Measurements from ENCODE around the gene CETN3. TPM values are rescaled to one million over a fixed set of nuclear protein-coding genes. Genes with fewer than 3 reads are reported as not detected.
A peak's percentile ranks its signal among the peaks of the same experiment; 100 is the strongest.

Gene CETN3
- total and polyA plus RNA-seq, 5 donors = 17.6 to 37.8 (median 23.5) TPM

GRCh38 chr5:90408571-90409317, 812 bp downstream of the CETN3 start:
- no peak for ATAC-seq
- intact Hi-C loops (cut with DNase I) = no loop called here
- Histone ChIP-seq H3K4me3 (ENCODE audit: low read length) (peak overlapping the region; percentile 59), H3K4me1 (ENCODE audit: control insufficient read depth, insufficient read depth, low read length) (no peaks in the 10 kb centered on the region), H3K9me3 (ENCODE audit: control insufficient read depth, low read length) (no peaks in the 10 kb centered on the region), H3K27ac (ENCODE audit: low read length) (peak overlapping the region; percentile 94), H3K27me3 (ENCODE audit: control insufficient read depth, insufficient read depth) (no peaks in the 10 kb centered on the region)
- no peak for DNase-seq
- 16% methylated on average over 14 of the region's 14 CpGs for WGBS

- DNase-seq (no peak), ATAC-seq (no peak)
- intact Hi-C loops (cut with DNase I) = no loop called here
- H3K27ac ChIP-seq (ENCODE audit: low read length) = no peak overlapping the region
- no peak overlapping the region for H3K4me3 ChIP-seq (ENCODE audit: low read length)
- H3K27me3 ChIP-seq (ENCODE audit: control insufficient read depth, insufficient read depth) = no peaks in the 10 kb centered on the region
- no peaks in the 10 kb centered on the region for H3K4me1 ChIP-seq (ENCODE audit: control insufficient read depth, insufficient read depth, low read length)
- H3K9me3 ChIP-seq (ENCODE audit: control insufficient read depth, low read length) = no peaks in the 10 kb centered on the region
Observed at GRCh38 chr5:90406466-90406865, 3.1 kb downstream of the CETN3 start.

DNA sequence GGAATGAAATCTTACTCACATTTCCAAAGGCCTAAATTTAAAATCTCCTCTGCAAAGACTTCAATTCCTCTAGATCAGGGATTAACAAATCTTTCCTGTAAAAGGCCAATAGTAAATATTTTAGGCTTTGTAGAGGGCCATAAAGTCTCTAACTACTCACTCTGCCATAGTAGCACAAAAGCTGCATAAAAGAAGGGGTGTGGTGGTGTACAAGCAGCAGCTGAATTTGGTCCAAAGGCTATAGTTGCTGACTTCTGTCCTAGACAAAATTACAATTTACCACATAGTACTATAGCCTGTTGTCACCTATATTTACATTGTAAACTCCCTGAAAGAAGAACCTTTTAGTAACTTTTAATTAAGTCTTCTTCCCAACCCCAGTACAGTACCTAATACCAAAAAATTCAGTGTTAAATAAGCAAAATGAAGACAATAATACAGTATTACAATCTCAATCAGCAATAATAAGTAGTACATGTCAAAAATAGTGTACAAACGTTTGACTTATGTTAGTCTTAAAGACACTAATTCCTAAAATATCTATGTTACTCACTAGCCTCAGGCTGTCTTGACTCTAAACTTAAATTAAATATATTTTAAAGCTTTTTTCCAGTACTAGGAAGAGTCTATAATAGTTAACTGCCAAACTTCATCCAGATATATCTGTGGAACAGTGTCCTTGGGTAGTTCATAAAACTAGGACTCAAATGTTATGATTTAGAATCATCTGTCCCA, 6.9 kb downstream of the CETN3 start:
- Histone ChIP-seq H3K4me3 (ENCODE audit: low read length) (no peak overlapping the region), H3K27ac (ENCODE audit: low read length) (no peak overlapping the region), H3K4me1 (ENCODE audit: control insufficient read depth, insufficient read depth, low read length) (no peaks in the 10 kb centered on the region), H3K27me3 (ENCODE audit: control insufficient read depth, insufficient read depth) (no peaks in the 10 kb centered on the region), H3K9me3 (ENCODE audit: control insufficient read depth, low read length) (no peaks in the 10 kb centered on the region)
- DNase-seq (no peak), ATAC-seq (no peak)
- intact Hi-C loops (cut with DNase I) = no loop called here
- 80% methylated on average over 1 of the region's 1 CpG for WGBS

DNA sequence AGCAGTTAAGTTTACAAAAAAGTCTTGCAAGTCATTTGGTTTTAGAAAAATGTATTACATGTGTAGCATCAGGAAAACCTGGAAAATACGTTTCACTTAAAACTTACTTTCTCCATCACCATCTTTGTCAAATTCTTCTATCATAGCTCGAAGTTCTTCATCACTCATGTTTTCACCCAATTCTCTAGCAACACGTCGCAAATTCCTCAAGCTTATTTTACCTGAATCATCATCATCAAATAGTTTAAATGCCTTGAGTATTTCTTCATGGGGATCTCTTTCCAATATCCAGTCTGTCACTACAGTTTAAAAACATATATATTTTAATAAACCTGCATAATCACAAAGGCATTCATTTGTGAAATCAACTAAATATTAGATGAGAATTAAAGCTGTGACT, 10.3 kb downstream of the CETN3 start:
- ATAC-seq = no peak
- WGBS = 96% methylated on average over 4 of the region's 4 CpGs
- intact Hi-C loops (cut with DNase I) = no loop called here
- DNase-seq = no peak
- Histone ChIP-seq H3K27me3 (ENCODE audit: control insufficient read depth, insufficient read depth) (no peaks in the 10 kb centered on the region), H3K27ac (ENCODE audit: low read length) (no peak overlapping the region), H3K4me1 (ENCODE audit: control insufficient read depth, insufficient read depth, low read length) (no peaks in the 10 kb centered on the region), H3K4me3 (ENCODE audit: low read length) (no peak overlapping the region), H3K9me3 (ENCODE audit: control insufficient read depth, low read length) (no peaks in the 10 kb centered on the region)

DNA sequence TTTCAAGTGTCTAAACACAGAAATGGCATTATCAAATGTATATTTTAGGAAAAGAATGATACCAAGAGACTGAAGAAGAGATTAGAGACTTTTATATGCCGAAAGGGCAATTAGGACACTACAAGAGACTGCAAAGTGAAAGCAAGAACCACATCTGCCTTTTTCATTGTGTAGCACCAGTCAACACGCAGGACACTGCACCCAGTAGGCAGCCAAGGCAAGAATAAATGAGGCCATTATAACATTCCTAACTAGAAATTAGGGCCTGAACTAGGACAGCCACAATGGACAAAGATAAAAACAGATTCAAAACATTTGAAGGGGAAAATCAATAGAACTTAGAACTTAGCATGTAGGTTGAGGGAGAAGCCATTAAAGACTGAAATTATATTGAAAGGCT, 10.8 kb downstream of the CETN3 start:
- Histone ChIP-seq H3K27ac (ENCODE audit: low read length) (no peak overlapping the region), H3K9me3 (ENCODE audit: control insufficient read depth, low read length) (no peaks in the 10 kb centered on the region), H3K27me3 (ENCODE audit: control insufficient read depth, insufficient read depth) (no peaks in the 10 kb centered on the region), H3K4me1 (ENCODE audit: control insufficient read depth, insufficient read depth, low read length) (no peaks in the 10 kb centered on the region), H3K4me3 (ENCODE audit: low read length) (no peak overlapping the region)
- no peak for ATAC-seq
- DNase-seq = no peak
- intact Hi-C loops (cut with DNase I) = no loop called here
- 80% methylated on average over 2 of the region's 2 CpGs for WGBS

- intact Hi-C loops (cut with DNase I) = no loop called here
- Histone ChIP-seq H3K27me3 (ENCODE audit: control insufficient read depth, insufficient read depth) (no peaks in the 10 kb centered on the region), H3K4me1 (ENCODE audit: control insufficient read depth, insufficient read depth, low read length) (no peaks in the 10 kb centered on the region), H3K27ac (ENCODE audit: low read length) (no peak overlapping the region), H3K9me3 (ENCODE audit: control insufficient read depth, low read length) (no peaks in the 10 kb centered on the region), H3K4me3 (ENCODE audit: low read length) (no peak overlapping the region)
- no peak for ATAC-seq
- WGBS = 99% methylated on average over 2 of the region's 2 CpGs
- no peak for DNase-seq
Observed at GRCh38 chr5:90395005-90395404, 14.6 kb downstream of the CETN3 start.

- no peak overlapping the region for H3K27ac ChIP-seq (ENCODE audit: low read length)
- no peak overlapping the region for H3K4me3 ChIP-seq (ENCODE audit: low read length)
- intact Hi-C loops (cut with DNase I) = no loop called here
- ATAC-seq (no peak), DNase-seq (no peak)
- 52% methylated on average over 3 of the region's 3 CpGs for WGBS
- no peaks in the 10 kb centered on the region for H3K27me3 ChIP-seq (ENCODE audit: control insufficient read depth, insufficient read depth)
- H3K4me1 ChIP-seq (ENCODE audit: control insufficient read depth, insufficient read depth, low read length) = no peaks in the 10 kb centered on the region
- no peaks in the 10 kb centered on the region for H3K9me3 ChIP-seq (ENCODE audit: control insufficient read depth, low read length)
Observed at GRCh38 chr5:90390928-90391327, 18.6 kb downstream of the CETN3 start.

DNA sequence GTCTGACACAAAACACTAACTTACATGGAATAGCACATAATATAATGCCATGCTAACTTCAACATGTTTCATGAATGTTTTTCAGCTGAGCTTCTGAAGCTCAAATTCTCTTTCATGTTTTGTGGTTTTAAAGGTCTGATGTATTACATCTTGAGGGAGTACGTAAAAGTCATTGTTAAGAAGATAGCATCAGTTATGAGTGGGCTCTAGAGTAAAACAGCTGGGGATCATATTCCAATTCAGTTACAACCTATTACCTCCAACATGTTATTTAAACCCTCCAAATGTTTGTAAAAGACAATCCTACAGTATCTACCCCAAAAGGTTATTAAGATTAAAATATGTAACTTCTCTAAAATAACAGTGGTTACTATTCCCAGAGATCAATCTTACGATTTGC, 19.2 kb downstream of the CETN3 start:
- H3K27me3 ChIP-seq (ENCODE audit: control insufficient read depth, insufficient read depth) = no peaks in the 10 kb centered on the region
- intact Hi-C loops (cut with DNase I) = no loop called here
- 92% methylated on average over 2 of the region's 2 CpGs for WGBS

GRCh38 chr5:90387508-90387907, 22.0 kb downstream of the CETN3 start:
- H3K4me3 ChIP-seq (ENCODE audit: low read length) = no peak overlapping the region
- H3K4me1 ChIP-seq (ENCODE audit: control insufficient read depth, insufficient read depth, low read length) = no peaks in the 10 kb centered on the region
- no peaks in the 10 kb centered on the region for H3K9me3 ChIP-seq (ENCODE audit: control insufficient read depth, low read length)
- 38% methylated on average over 3 of the region's 3 CpGs for WGBS
- DNase-seq (no peak), ATAC-seq (no peak)
- no peaks in the 10 kb centered on the region for H3K27me3 ChIP-seq (ENCODE audit: control insufficient read depth, insufficient read depth)
- intact Hi-C loops (cut with DNase I) = no loop called here
- H3K27ac ChIP-seq (ENCODE audit: low read length) = no peak overlapping the region

More for the DNA sequence above, 19.2 kb downstream of the CETN3 start:
- Histone ChIP-seq H3K4me3 (ENCODE audit: low read length) (no peak overlapping the region), H3K27ac (ENCODE audit: low read length) (no peak overlapping the region), H3K4me1 (ENCODE audit: control insufficient read depth, insufficient read depth, low read length) (no peaks in the 10 kb centered on the region), H3K9me3 (ENCODE audit: control insufficient read depth, low read length) (no peaks in the 10 kb centered on the region)
- no peak for DNase-seq
- no peak for ATAC-seq

DNA sequence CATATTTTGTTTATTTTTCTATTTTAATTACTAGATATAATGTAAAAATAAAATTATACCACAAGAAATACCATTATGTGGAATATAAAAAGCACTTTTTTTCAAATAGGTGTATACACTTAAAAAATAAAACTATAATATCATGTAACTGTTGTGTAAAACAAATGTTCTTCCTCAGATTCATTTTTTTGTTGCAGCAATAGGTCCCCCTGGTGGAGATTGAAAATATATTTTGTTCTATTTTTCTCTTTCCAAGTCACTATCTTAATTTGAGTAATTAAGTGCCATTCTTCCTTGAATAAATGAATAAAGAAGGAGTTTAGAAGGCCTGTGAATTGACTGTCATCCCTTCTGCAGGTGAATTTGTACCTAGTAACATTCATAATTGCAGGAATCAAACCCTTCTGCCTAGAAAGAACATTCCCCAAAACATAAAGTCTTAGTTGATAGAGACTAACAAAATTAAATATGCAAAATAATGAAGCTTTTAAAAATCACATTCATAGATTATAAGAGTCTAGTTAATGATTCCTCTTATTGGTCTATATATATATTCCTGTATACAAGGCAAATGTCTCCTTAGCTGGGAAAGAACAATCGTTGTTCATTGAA, 23.4 kb downstream of the CETN3 start:
- no peaks in the 10 kb centered on the region for H3K9me3 ChIP-seq (ENCODE audit: control insufficient read depth, low read length)
- no peaks in the 10 kb centered on the region for H3K4me1 ChIP-seq (ENCODE audit: control insufficient read depth, insufficient read depth, low read length)
- DNase-seq = no peak
- no peak overlapping the region for H3K27ac ChIP-seq (ENCODE audit: low read length)
- 90% methylated on average over 1 of the region's 1 CpG for WGBS
- no peak for ATAC-seq
- intact Hi-C loops (cut with DNase I) = no loop called here
- H3K27me3 ChIP-seq (ENCODE audit: control insufficient read depth, insufficient read depth) = no peaks in the 10 kb centered on the region
- no peak overlapping the region for H3K4me3 ChIP-seq (ENCODE audit: low read length)

- 94% methylated on average over 1 of the region's 1 CpG for WGBS
- no peak overlapping the region for H3K27ac ChIP-seq (ENCODE audit: low read length)
- intact Hi-C loops (cut with DNase I) = no loop called here
- ATAC-seq = no peak
- H3K27me3 ChIP-seq (ENCODE audit: control insufficient read depth, insufficient read depth) = no peaks in the 10 kb centered on the region
- H3K9me3 ChIP-seq (ENCODE audit: control insufficient read depth, low read length) = no peaks in the 10 kb centered on the region
- H3K4me3 ChIP-seq (ENCODE audit: low read length) = no peak overlapping the region
- no peak for DNase-seq
- no peaks in the 10 kb centered on the region for H3K4me1 ChIP-seq (ENCODE audit: control insufficient read depth, insufficient read depth, low read length)
Observed at GRCh38 chr5:90384389-90384788, 25.2 kb downstream of the CETN3 start.

All from right cardiac atrium (tissue), 5 donors.